Hematopoietic multipotent progenitor cell treated with erythropoietin and hydrocortisone succinate and interleukin-3 and kit ligand, for 6 days (in vitro differentiated cells): ENCODE results near the gene SLCO2A1.

Experiments
- DNase-seq: peaks from one replicate; pipeline ENCODE4 v3.0.0-alpha.2; 2015

SLCO2A1 gene

DNA sequence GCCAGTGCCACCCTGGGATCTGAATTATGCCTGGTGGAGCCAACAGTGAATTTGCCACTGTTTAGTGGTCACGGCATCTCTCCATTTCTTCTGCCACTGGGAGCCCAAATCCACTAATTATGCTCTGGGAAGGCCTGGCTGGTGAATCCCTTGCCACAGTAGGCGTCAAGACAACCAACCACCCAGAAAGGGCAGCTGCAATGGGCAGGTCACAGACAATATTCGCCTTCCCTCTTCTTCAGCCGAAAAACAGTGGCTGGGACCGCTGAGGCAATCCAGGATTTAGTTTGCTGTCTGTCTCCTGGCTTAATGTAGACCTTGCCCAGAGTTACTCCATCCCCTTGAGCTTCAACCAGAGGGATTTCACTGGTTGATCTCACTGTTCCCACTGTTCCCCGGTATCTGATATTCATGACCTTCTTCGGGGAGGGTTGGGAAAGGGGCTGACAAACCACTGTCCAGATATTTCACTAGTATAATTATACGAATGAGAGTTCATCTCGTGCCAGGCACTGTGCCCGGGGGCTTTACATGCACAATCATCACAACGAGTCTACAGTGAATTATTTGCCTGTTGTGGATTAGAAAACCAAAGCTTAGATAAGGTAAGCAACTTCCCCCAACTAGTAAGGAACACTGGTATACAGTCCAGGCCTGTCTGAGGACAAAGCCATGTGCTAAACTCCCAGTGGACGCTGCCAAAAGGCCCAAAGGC is 84.2 kb downstream of the SLCO2A1 start:
- no peak for DNase-seq

DNA sequence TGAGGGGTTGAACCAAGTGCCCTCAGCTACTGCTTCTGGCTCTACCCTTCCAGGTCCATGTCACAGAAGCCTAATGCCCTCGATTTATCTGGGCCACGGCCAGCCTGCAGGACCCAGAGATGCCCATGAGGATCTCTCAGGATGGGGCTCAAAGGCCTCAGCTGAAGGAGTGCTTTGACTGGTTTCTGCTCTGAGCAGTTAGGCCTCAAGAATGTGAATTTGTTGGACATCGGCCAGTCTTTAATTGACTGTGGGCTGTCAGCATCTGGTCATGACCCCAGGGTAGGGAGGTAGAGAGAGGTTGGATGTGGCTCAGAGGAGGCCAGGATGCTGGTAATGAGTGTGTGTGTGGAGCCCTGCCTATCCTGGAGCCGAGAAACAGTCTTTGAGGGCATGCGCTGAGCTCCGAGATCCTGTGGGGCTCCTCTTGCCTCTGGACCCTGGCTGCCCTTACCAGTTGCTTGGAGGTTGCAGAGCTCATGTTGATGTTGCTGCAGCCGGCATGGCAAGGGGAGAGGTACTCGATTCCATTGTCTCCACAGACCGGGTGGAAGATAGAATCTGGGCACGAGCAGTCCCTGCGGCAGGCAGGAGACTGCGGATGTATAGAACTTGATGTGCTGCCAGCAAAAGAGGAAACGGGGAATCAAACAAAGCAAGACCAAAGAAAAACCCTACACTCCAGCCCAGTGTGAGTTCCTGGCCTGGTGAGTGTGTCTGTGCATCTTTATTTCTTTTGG is 84.9 kb downstream of the SLCO2A1 start:
- DNase-seq, result peak; percentile 28

DNA sequence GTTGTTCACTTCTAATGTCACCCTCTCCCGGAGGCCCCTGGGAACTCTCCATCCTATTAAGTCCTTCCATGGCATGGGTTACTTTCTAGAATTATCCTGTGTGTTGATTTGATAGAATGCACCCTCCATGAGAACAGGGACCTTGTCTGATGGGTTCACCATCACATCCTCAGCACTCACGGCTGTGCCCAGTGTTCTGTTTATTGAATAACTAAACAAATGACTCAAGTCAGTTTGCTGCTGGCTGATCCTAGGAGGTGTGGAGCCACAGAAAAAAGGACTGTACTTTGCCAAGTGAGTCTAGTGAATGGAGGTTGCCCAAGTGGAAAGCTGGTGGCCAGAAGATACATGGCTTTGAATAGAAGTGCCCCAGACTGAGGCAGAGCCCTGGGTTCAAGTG is 85.5 kb downstream of the SLCO2A1 start:
- DNase-seq, result no peak

DNA sequence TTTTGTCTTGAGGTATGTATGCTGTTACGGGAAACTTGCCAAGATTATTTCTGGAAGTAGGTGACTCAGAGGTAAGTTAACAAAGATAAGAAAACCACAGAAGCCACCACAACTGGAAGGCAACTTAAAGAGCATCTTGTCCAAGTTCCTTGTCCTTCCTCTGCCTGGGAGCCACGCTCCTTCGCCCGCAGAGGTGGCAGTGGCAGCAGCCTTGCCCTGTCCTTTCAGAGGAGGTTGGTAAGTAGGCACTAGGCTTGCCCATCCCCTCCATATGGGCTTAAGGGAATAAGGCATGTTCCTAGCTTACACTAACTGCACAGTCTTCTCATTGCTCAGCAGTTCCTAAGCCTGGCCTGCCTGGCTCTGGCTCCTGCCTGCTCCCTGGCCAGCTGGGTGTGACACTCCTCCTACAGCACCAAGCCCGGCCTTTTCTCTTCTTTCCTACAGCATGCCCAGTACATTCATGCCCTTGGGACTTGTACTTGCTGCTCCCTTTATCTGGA is 86.0 kb downstream of the SLCO2A1 start:
- peak; percentile 93 for DNase-seq

DNA sequence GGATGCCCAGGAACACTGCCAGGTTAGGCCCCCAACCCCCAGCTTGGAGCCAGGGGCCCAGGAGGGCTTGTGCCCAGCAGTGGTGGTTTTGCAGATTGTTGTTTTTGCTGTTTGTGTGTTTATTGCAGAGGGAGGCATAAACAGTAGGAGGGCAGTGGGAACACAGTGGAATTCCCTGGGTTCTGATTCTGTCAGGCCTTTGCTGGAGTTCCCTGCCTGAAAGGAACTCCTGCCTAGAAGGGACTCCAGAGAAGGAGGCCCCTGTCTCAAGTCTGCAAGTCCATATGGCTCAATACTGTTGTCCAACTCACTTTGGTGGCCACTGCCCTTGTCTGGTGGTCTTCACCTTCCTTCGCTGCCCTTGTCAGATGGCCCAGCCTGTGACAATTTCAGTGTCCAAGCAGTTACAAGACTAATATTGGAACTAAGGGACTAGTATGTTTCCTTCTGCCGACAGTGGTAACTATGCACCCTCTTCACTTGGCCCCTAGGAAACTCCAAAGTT is 86.6 kb downstream of the SLCO2A1 start:
- no peak for DNase-seq

DNA sequence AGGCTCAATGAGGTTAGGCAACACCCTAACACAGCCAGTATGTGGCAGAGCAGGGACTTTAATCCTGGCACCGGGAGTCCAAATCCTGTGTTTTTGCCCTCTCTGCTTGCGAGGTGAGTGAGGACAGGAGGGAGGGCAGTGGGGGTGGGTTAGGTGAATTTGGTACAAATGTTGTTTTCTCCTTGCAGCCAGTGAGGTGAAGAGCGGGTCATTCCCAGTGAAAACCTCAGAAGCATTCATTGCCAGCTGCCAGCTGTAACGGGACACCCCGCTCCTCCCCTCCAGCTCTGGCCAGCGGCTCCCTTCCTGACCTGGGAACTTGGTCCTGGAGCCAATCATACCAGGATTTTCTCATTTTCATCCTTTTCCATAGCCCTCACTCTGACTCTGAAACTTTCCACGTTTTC is 88.3 kb downstream of the SLCO2A1 start:
- DNase-seq, result no peak

DNA sequence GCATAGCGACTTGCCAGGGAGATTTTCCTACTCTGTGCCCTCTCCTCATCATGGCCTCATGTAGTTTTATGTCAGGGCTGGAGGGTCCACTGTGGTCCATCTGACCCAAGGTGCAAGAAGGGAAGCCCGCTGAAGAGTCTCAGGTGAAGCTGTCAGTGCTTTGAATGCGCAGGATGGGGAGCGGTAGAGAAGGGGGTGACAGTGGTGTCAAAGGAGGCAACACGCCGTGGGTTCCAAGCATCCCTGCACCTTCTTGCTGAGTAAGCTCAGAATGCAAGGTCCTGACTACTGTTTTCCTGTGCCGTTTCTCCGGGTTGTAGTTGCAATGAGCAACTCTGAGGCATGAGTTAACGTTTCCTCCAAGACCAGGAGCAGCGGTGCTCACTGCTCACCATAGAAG is 89.2 kb downstream of the SLCO2A1 start:
- DNase-seq, result no peak

DNA sequence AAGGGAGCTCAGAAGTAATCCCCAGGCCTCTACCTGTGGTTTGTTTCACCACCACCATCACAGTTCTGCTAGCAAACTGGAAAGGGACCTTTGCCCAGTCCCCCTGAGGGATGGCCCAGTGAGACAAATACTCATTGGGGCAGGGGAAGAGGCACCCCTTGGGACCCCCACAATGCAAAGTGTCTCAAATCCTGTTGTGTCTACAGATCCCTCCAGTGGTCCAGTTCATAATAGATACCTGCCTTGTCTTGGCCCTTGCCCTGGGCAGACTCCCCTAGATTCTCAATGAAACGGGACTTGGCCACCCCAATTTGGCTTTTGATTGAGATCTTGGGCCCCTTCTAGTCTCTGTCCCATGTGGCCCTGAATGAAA is 90.3 kb downstream of the SLCO2A1 start:
- no peak for DNase-seq

DNA sequence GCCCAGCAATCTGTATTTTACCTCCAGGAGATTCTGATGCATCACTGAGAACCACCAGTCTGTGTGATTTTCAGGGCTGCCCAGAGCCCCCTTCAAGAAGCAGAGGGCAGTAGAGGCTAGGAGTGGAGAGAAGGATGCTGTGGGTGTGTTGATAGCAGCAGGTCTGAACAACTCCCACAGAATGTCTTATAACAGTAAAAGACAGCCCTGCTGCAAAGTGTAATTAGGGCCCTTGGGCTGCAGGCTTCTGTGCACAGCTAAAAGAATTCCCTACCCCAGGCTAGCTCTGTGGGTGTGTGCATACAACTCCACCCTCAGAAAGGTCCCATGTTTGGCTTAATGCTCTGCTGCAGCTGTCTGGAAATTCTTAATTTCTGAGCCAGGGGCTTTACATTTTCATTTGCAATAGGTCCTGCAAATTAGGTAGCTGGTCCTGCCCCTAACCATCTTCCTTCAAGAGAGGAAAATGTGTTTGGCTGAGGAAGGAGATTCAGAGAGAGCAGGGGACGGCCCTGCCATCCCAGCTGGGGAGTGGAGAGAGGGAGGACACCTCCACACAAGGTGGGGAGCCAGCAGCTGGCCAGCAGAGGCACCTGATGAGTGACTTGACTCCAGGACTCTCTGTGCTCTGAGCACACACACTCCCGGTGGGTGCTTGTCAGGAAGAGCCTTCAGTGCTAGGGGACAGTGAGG is 90.8 kb downstream of the SLCO2A1 start:
- DNase-seq, result no peak

DNA sequence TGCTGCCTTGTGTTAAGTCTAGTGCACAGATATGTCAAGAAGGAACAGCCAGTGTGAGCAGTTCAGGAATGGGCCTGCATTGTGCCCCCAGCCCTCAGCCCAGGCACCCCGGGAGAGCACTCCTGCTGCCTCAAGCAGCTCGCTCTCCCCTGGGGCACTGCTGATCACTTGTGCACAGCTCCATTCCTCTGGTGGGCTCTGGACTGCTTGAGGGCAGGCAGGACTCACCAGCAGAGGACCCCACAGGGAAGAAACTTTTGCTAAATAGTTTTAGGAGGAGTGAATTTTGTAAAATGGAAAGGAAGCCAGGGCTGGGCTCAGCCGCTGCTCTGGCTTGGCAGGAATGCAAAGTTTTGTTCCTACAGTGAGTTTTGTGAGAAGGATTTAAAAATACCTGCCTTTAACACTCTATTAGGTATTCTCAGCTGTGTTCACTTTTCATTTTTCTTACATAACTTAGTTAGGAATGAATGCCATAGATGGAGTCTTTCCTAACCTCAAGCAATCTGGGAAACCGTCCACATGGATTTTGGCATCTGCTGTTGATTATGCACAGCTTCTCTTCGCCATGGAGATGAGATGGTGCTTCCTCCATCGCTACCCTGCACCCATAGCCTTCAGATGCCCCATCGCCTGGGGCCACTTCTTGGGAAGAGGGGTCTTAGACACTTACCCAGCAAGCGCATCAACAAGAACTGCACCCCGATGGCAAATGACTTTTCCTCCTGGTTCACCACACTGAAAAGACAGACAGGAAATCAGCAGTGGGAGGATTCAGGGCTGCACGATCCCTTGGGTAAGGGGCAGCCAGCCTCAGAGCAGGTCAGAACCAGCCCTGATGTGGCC is 91.7 kb downstream of the SLCO2A1 start:
- DNase-seq, result no peak

DNA sequence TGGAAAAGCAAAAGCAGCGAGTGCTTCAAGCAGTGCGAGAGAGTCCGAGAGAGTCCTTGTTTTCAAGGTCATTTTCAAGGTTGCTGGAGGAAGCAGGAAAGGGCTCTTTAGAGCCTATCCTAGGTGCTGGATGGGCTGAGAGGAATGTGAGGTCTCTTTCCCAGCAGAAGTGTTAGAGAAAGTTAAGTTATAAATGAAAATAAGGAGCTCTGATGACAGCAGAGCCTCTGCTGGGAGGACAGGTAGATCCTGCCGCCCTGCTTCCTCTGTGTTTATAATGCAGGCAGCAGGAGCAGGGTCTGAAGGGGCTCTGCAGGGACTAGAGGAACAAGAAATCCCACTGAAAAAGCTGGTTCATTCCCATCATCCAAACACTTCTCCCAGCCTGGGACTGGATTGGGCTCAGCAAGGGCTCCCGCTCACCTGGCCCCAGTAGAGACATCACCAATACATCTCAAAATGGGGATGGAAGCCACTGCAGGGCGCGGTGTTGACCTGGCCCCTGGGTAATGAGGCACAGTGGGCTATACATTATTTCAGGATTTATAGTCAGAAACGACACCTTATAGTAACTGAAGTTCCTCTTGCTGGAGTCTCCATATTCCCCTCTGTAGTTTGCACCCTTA is 92.6 kb downstream of the SLCO2A1 start:
- no peak for DNase-seq

DNA sequence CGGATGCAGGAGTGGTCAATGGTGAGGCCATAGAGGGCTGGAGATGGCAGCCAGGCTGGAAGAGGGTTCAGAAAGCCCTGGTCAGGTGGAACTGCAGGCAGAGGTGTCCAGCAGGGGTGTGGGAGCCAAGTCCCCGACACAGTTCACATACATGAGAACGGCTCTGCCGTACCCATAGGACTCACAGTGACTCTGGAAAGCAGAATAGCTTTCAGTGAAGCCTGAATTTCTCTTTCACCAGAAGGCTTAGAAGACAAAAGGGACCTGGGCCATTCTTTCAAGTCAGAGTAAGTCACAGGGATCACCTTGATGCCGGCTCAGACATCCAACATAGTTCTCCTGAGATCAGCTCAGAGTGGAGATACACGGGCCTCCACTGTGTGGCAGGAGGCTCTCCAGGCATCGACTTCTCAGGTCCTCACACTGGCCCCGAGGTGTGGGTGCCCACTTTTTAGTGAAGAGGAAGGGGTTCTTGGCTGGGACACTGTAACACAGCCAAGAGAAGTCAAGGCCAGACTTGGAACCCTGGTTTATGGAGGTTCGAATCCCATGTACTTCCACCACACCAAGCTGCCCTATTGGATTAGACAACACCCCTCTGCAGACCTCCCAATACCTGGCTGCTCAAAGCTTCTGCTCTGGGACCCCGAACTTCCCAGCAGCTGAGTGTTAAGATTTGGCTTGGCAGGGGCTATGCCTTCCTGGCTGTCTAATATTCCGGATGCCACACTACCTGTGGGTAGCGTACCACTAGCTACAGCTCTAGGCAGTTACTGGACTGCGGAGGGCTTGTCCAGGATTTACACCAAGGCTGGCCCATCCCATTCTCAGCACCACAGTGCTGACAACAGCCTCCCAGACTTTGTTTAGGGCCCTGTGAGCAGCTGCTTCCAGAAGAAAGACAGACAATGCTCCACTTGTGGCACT is 93.6 kb downstream of the SLCO2A1 start:
- DNase-seq, result no peak

DNA sequence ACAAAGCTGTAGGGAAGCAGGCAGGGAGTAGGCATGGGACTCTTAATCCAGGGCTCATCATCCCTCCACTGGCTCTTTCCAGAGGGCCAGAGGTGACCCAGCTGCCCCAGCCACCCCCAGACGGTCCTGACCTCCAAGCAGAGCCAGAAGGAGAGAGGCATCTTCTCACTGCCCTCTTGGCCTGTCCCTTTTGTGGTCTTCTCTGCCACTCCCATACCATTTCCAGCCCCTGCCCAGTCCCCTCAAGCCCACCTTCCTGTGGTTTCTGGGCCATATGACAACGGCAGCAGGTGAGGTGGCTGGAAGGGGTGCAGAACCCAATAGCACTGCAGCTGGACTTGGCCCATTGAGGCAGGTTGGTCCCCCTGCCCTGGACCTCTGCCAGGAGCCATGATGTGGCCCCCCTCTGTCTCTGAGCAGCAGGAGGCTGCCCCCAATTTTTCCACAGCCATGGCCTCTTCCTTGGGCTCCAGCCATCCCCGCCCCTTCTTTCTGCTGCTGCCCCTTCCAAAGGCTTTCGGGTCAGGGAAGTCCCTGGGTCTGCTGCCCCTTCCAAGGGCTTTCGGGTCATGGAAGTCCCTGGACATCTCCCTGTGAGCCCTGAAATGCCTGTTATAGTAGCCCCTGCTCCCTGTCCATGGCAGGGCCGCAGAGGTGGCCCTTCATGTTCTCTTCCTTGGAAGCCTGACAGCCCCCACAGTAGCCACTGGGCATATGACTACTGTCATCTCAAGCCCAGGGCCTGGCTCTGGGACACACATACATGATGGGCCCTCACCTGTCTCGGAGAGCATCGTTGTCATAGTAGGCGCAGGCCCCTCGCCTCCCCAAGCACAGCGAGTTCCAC is 94.5 kb downstream of the SLCO2A1 start:
- no peak for DNase-seq

DNA sequence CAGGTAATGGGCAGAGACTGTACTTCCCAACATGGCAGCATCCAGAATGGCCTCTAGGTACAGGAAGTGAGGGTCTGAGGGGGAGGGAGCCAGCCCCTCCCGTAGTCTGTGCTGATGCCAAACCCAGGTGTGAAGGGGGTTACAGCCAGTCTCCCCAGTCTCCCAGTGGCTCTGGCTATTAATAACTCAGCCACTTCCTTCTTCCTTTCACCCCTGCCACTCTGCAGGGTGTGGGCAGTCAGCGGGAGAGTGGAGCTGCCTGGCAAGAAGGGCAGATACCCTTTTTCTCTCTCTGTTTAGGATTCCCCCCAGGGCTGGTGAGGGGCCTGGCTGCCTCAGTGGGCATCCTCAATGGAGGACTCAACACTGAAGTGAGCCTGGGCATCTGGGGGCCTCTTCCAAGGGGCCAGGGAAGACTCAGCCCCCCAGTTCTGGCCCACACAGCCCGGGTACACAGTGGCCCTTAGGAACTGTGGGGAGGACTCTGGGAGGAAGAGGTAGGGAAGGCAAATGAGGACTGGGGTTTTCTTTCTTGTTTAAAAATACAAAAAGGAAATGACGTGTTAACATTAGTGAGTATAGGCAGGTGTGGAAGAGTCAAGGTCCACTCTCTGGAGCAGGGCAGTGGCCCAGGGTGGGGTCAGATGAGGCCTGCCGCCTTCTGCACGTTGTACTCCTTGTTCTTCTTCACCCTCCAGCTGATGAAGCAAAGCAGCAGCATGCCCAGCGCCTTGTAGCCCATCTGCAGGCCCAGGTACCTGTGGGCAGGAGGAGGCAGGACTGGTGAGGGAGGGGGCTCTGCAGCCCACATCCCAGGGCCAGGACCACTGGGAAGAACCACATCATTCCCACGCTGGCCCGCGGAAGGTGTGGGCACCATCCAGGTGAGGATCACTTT is 95.4 kb downstream of the SLCO2A1 start:
- DNase-seq, result no peak

DNA sequence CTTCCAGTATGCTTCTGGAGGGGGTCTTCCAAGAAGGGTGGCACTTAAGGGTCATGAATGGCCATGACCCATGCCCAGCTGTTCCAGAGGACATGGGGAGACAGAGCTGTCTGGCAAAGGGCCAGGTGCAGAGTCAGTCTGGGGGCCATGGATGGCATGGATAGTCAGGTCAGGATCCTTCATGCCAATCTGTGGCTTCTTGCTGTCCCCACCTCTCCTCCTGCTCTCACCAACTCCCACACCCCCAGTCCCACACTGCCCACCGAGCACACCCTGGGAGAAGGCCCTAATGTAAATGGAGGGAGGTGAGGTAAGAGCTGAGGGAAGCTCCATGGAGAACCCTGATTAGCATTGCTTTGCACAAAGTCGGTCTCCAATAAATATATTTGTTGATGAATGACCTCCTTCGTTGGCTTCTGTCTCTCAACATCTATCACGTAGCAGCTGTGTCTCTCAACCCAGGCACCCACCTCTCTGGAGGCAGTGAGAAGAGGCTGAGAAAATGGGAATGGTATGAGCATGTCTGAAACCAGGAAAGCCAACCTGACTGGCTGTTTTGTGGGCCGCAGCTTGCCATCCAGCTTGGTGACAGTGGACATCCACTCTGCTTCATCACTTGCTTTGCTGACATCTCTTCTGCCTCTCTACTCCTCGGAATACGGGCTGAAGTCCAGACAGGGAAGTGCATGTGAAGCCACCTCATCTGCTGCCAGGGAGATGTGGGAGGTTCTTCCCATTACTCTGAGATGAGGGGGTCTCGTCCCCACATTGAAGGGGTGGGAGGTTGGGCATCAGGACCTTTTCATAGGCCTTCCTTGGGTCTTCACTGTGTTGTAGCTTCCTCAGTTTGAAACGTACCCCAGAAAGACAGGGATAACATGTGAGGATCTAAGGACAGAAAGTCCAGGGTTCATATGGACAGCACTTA is 96.4 kb downstream of the SLCO2A1 start:
- no peak for DNase-seq

DNA sequence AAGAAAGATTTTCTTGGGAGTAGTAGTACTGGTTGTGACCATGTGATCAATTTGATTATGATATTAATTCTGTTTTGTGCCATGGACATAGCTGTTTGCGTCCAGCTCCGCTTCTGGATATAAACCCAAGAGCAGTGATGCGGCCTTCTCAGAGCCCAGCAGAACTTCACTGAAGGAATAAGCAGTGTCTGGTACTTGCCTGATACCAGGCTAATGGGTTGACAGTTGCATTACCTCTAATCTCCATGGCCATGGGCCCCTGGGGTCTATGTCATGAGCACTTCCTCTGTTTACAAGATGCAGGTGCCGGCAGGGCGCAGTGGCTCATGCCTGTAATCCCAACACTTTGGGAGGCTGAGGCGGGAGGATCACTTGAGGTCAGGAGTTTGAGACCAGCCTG is 97.7 kb downstream of the SLCO2A1 start:
- no peak for DNase-seq

DNA sequence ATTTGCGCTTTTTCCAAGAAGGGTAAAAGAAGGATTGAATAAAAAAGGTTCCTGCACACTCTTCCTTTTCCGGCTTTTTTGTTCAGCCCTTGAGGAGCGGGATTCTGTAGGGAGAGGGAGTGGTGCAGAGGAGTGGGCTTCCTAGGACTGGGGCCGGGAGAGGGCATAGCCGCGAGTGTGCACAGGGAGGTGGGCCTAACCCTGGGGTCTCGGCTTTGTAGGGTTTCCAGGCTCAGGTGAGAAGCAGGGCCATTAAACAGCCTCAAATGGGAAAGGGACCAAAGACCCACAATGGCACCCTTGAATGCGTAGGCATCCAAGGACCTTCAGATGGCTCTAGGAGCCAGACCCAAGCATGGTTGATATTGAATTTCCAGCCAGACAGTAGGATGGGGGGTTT is 98.6 kb downstream of the SLCO2A1 start:
- DNase-seq, result no peak
